Measurements from ENCODE around the gene SH2D5. TPM values are rescaled to one million over a fixed set of nuclear protein-coding genes. Genes with fewer than 3 reads are reported as not detected.

The SH2D5 gene
- total RNA-seq, 4 donors from 2014 or later: 0.37 TPM; not detected in 3

- no peak for DNase-seq
- no peaks in the 10 kb centered on the region for H3K36me3 ChIP-seq
- H3K4me3 ChIP-seq: no peak overlapping the region
- no peaks in the 10 kb centered on the region for H3K9me3 ChIP-seq
- H3K4me1 ChIP-seq: peaks cover 2 to 16% (median 9%) of the 10 kb centered on the region in 4 donors
- intact Hi-C loops (cut with DNase I; ENCODE audit: low total_unique reads) (no loop called here), in situ Hi-C loops (cut with MboI; ENCODE audit: low pct_ligation_motif_present in 1 of 4, low pct_unique_long_range_greater_than_20kb in 1 of 4, low sequenced_read_pairs in 3 of 4) (no loop called here)
- 60 to 90% methylated on average over 2 to 12 of the region's 15 CpGs for WGBS, 2 donors (ENCODE audit: low coverage in 1 of 2)
- TF ChIP-seq CTCF (IDR thresholded peaks at IDR 0.05) (no peak), POLR2AphosphoS5 (IDR thresholded peaks at IDR 0.05) (no peak), POLR2A (IDR thresholded peaks at IDR 0.05) (no peak), EP300 (IDR thresholded peaks at IDR 0.05; ENCODE audit: low read depth) (no peak)
- peaks cover 37% of the 10 kb centered on the region for H3K27me3 ChIP-seq
- H3K27ac ChIP-seq: no peak overlapping the region
Measured at GRCh38 chr1:20715406-20715805, 17.1 kb downstream of the SH2D5 start.

- intact Hi-C loops (cut with DNase I; ENCODE audit: low total_unique reads): no loop called here
- Histone ChIP-seq H3K4me1 (peaks cover 2 to 14% (median 9%) of the 10 kb centered on the region in 4 donors), H3K27ac (no peak overlapping the region), H3K27me3 (peaks cover 31% of the 10 kb centered on the region), H3K4me3 (no peak overlapping the region), H3K36me3 (no peaks in the 10 kb centered on the region), H3K9me3 (no peaks in the 10 kb centered on the region)
- no peak for DNase-seq
- WGBS, 2 donors (ENCODE audit: low coverage in 1 of 2): 70 to 85% methylated on average over 2 to 6 of the region's 6 CpGs
- no peak for TF ChIP-seq CTCF (IDR thresholded peaks at IDR 0.05)
- TF ChIP-seq EP300 (IDR thresholded peaks at IDR 0.05; ENCODE audit: low read depth): no peak
- no peak for TF ChIP-seq POLR2A (IDR thresholded peaks at IDR 0.05)
- no peak for TF ChIP-seq POLR2AphosphoS5 (IDR thresholded peaks at IDR 0.05)
- in situ Hi-C loops (cut with MboI; ENCODE audit: low pct_ligation_motif_present in 1 of 4, low pct_unique_long_range_greater_than_20kb in 1 of 4, low sequenced_read_pairs in 3 of 4): no loop called here
Measured at GRCh38 chr1:20713440-20713839, 19.1 kb downstream of the SH2D5 start.

- intact Hi-C loops (cut with DNase I; ENCODE audit: low total_unique reads) (no loop called here), in situ Hi-C loops (cut with MboI; ENCODE audit: low pct_ligation_motif_present in 1 of 4, low pct_unique_long_range_greater_than_20kb in 1 of 4, low sequenced_read_pairs in 3 of 4) (no loop called here)
- Histone ChIP-seq H3K36me3 (no peaks in the 10 kb centered on the region), H3K4me3 (no peak overlapping the region), H3K9me3 (no peaks in the 10 kb centered on the region), H3K4me1 (peaks cover under 1 to 4% (median 2%) of the 10 kb centered on the region in 4 donors), H3K27me3 (peaks cover 22% of the 10 kb centered on the region), H3K27ac (no peak overlapping the region)
- WGBS, 2 donors (ENCODE audit: low coverage in 1 of 2): 89% methylated on average over 6 of the region's 6 CpGs; no CpG with 5 or more reads in 1 of the 2 donors
- no peak for DNase-seq
- no peak for TF ChIP-seq EP300 (IDR thresholded peaks at IDR 0.05; ENCODE audit: low read depth)
- no peak for TF ChIP-seq POLR2A (IDR thresholded peaks at IDR 0.05)
- no peak for TF ChIP-seq POLR2AphosphoS5 (IDR thresholded peaks at IDR 0.05)
- TF ChIP-seq CTCF (IDR thresholded peaks at IDR 0.05): no peak
Measured at GRCh38 chr1:20712215-20712577, 20.3 kb downstream of the SH2D5 start.

- Histone ChIP-seq H3K4me1 (no peaks in the 10 kb centered on the region), H3K27me3 (peaks cover 16% of the 10 kb centered on the region), H3K4me3 (no peak overlapping the region), H3K36me3 (no peaks in the 10 kb centered on the region), H3K9me3 (no peaks in the 10 kb centered on the region), H3K27ac (no peak overlapping the region)
- TF ChIP-seq POLR2AphosphoS5 (IDR thresholded peaks at IDR 0.05) (no peak), POLR2A (IDR thresholded peaks at IDR 0.05) (no peak), EP300 (IDR thresholded peaks at IDR 0.05; ENCODE audit: low read depth) (no peak), CTCF (IDR thresholded peaks at IDR 0.05) (no peak)
- WGBS, 2 donors (ENCODE audit: low coverage in 1 of 2): 80% methylated on average over 28 of the region's 29 CpGs; no CpG with 5 or more reads in 1 of the 2 donors
- in situ Hi-C loops (cut with MboI; ENCODE audit: low pct_ligation_motif_present in 1 of 4, low pct_unique_long_range_greater_than_20kb in 1 of 4, low sequenced_read_pairs in 3 of 4) (no loop called here), intact Hi-C loops (cut with DNase I; ENCODE audit: low total_unique reads) (no loop called here)
- no peak for DNase-seq
Measured at GRCh38 chr1:20711285-20712214, 21.0 kb downstream of the SH2D5 start.

All from transverse colon (tissue), 4 donors.